Nephron progenitor cell (in vitro differentiated cells): ENCODE results near the gene MYH16.
A peak's percentile ranks its signal among the peaks of the same experiment; 100 is the strongest.
"Not testable (repeated sequence)": the region's sequence is repeated elsewhere in the genome, so short reads cannot be mapped to it uniquely, and the experiment has no call there.

Experiments used
- DNase-seq: peaks from one replicate; pipeline ENCODE4 v3.0.0; 2021
- H3K27ac Mint-ChIP-seq: 2 replicates; pipeline ENCODE4 v1.8.0; 2021; ENCODE audit warnings: mild to moderate bottlenecking, moderate library complexity, mixed read lengths
- H3K27me3 Mint-ChIP-seq: 2 replicates; pipeline ENCODE4 v1.8.0; 2021; ENCODE audit warnings: mild to moderate bottlenecking, low read depth, mixed read lengths; ENCODE audit not compliant: poor library complexity
- H3K36me3 Mint-ChIP-seq: 2 replicates; pipeline ENCODE4 v1.8.0; 2021; ENCODE audit warnings: low read depth, mixed read lengths
- H3K4me1 Mint-ChIP-seq: 2 replicates; pipeline ENCODE4 v1.8.0; 2021; ENCODE audit warnings: mixed read lengths
- H3K4me3 Mint-ChIP-seq: 2 replicates; pipeline ENCODE4 v1.8.0; 2021; ENCODE audit warnings: mild to moderate bottlenecking, moderate library complexity, mixed read lengths
- H3K9me3 Mint-ChIP-seq: 2 replicates; pipeline ENCODE4 v1.8.0; 2021; ENCODE audit warnings: mild to moderate bottlenecking, moderate library complexity, mixed read lengths
- CTCF ChIP-seq: fragments of 200-600 bp; sonication (generic); IDR thresholded peaks from 2 replicates; pipeline ENCODE4 v1.5.0; 2021; ENCODE audit warnings: antibody characterized with exemption

The MYH16 gene

GRCh38 chr7:99289185-99289584 lies 16.5 kb downstream of the MYH16 start:
- Mint-ChIP-seq H3K27ac (no peak overlapping the region), H3K9me3 (no peaks in the 10 kb centered on the region), H3K27me3 (no peaks in the 10 kb centered on the region), H3K4me3 (no peak overlapping the region), H3K36me3 (no peaks in the 10 kb centered on the region), H3K4me1 (no peaks in the 10 kb centered on the region)
- no peak for DNase-seq
- TF ChIP-seq CTCF: no peak

- H3K4me1 Mint-ChIP-seq, H3K36me3 Mint-ChIP-seq, DNase-seq, H3K27me3 Mint-ChIP-seq, H3K4me3 Mint-ChIP-seq, H3K27ac Mint-ChIP-seq, H3K9me3 Mint-ChIP-seq: not testable (repeated sequence)
Measured at GRCh38 chr7:99290148-99290547, 17.5 kb downstream of the MYH16 start.

- TF ChIP-seq CTCF: no peak
- no peaks in the 10 kb centered on the region for H3K36me3 Mint-ChIP-seq
- H3K27ac Mint-ChIP-seq: no peak overlapping the region
- H3K4me3 Mint-ChIP-seq: no peak overlapping the region
- no peaks in the 10 kb centered on the region for H3K9me3 Mint-ChIP-seq
- H3K27me3 Mint-ChIP-seq: no peaks in the 10 kb centered on the region
- no peaks in the 10 kb centered on the region for H3K4me1 Mint-ChIP-seq
- DNase-seq: no peak
Measured at GRCh38 chr7:99290980-99291607, 18.5 kb downstream of the MYH16 start.

GRCh38 chr7:99292127-99292526 lies 19.5 kb downstream of the MYH16 start:
- no peak for DNase-seq
- Mint-ChIP-seq H3K36me3 (no peaks in the 10 kb centered on the region), H3K27ac (no peak overlapping the region), H3K4me1 (no peaks in the 10 kb centered on the region), H3K27me3 (peaks cover 6% of the 10 kb centered on the region), H3K4me3 (no peak overlapping the region), H3K9me3 (no peaks in the 10 kb centered on the region)
- no peak for TF ChIP-seq CTCF

- H3K27ac Mint-ChIP-seq: peak overlapping the region; percentile 37
- peaks cover 6% of the 10 kb centered on the region for H3K27me3 Mint-ChIP-seq
- no peaks in the 10 kb centered on the region for H3K9me3 Mint-ChIP-seq
- DNase-seq: no peak
- no peak for TF ChIP-seq CTCF
- no peak overlapping the region for H3K4me3 Mint-ChIP-seq
- no peaks in the 10 kb centered on the region for H3K36me3 Mint-ChIP-seq
- no peaks in the 10 kb centered on the region for H3K4me1 Mint-ChIP-seq
Measured at GRCh38 chr7:99293167-99293566, 20.5 kb downstream of the MYH16 start.

- Mint-ChIP-seq H3K4me3 (no peak overlapping the region), H3K9me3 (no peaks in the 10 kb centered on the region), H3K4me1 (no peaks in the 10 kb centered on the region), H3K36me3 (no peaks in the 10 kb centered on the region), H3K27me3 (peaks cover 6% of the 10 kb centered on the region), H3K27ac (peak overlapping the region; percentile 37)
- DNase-seq: no peak
- TF ChIP-seq CTCF: no peak
Measured at GRCh38 chr7:99293650-99294049, 21.0 kb downstream of the MYH16 start.
